ENCODE measurements around the gene ZKSCAN1.

ZKSCAN1 gene

DNA sequence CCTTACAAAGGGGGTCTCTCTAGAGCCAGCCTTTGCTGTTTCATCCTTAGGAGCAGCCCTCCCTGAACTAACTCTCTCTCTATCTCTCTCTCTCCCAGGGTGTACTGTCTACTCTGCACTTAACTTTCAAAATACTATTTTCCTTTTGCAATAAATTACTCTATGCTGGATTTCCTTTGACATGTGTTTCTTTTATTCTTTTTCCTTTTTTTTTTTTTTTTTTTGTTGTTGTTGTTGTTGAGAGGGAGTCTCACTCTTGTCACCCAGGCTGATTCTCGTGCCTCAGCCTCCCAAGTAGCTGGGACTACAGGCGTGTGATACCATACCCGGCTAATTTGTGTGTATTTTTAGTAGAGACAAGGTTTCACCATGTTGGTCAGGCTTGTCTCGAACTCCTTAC lies 67.6 kb downstream of the ZKSCAN1 start:
- DNase-seq, result no peak

- DNase-seq, result no peak
These were observed 70.1 kb downstream of the ZKSCAN1 start for GRCh38 chr7:100085515-100085914.

DNA sequence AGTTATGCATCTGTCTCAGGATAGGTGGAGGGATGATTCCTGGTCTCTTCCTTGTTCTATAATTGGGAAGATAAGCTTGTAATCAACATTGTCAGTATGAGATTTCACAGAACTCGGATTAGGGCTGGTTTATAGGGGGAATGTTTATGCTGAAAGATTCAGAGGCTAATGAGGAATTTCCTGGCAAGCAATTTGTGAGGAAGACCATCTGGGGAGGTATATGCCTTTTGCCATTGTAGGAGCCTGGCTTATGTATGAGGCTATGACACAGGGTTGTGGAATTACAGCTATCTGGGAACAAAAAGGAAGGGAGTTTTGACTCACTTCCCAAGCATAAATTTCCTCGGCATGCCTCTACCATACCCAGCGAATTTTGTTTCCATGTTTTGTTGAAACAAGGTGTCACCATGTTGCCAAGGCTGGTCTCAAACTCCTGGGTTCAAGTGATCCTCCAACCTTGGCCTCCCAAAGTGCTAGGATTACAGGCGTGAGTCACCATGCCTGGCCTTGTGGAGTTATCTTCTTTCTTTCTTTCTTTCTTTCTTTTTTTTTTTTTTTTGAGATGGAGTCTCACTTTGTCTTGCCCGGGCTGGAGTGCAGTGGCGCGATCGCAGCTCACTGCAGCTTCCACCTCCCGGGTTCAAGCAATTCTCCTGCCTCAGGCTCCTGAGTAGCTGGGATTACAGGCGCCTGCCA lies 71.8 kb downstream of the ZKSCAN1 start:
- DNase-seq, result no peak

GRCh38 chr7:100088095-100088620 lies 72.8 kb downstream of the ZKSCAN1 start:
- DNase-seq, result no peak

GRCh38 chr7:100088621-100089457 lies 73.4 kb downstream of the ZKSCAN1 start, which contains the start of gene COPS6:
COPS6 (plus strand) TSS chr7:100088969; CDS start chr7:100088991, 22 bp downstream.
- DNase-seq, result peak; percentile 89

DNA sequence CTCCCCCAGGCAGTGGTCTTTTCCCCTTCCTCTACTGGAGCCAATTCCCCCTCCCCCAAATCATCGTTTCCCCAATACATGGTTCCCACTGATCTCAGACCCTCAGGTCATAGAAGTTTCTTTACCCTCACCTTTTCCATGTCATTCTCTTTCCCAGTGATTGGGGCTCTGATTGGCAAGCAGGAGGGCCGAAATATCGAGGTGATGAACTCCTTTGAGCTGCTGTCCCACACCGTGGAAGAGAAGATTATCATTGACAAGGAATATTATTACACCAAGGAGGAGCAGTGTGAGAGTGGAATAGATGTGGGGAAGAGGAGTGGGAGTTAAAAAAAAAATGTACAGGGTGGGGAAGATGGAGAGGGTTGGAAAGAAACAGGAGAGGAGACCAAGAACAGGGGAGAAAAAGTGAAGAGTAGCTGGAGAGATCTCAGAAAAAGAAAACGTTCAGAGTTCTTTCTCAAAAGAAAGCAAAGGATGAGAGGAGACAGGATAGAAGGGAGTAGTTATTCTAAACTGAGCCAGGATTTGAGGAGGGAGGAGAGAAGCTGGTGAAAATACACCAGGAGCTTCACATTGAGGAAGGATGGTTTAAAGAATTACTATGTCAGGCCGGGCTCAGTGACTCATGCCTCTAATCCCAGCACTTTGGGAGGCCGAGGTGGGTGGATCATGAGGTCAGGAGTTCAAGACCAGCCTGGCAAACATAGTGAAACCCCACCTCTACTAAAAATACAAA lies 74.2 kb downstream of the ZKSCAN1 start:
- DNase-seq, result no peak

DNA sequence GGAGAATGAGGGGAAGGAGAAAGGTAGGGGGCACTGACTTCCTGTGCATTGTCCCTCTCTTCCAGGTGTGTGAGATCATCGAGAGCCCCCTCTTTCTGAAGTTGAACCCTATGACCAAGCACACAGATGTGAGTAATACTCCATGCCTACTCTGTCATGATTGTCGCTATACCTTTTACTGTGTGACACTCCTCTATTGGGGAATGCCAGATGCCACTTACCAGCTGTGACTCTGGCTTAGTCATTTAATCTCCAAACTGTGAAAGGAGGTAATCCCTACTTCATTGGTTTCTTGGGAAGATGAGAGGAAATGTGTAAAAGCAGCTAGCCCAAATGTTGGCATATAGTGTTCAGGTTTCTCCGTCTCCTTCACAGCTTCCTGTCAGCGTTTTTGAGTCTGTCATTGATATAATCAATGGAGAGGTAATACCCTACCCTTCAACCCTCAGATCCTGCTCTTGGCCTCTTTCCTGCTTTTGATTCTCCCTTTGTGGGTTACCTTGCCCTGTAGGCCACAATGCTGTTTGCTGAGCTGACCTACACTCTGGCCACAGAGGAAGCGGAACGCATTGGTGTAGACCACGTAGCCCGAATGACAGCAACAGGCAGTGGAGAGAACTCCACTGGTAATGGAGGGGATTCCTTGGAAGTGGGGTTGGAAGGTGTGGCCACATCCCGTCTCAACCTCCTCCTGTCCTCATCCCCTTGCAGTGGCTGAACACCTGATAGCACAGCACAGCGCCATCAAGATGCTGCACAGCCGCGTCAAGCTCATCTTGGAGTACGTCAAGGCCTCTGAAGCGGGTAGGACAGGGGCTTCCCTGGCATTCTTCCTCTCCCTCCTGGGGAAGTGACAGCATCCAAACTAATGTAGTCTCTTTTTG lies 75.4 kb downstream of the ZKSCAN1 start:
- no peak for DNase-seq
